NCI-H1930 (cell line): Measurements from ENCODE around the gene GGT5.
"Not testable (repeated sequence)": the region's sequence is repeated elsewhere in the genome, so short reads cannot be mapped to it uniquely, and the experiment has no call there.

Experiments
- DNase-seq, 2 experiments: peaks; one replicate each; lab custom pipeline; 2025; lab: John Stamatoyannopoulos, UW

Gene GGT5

GRCh38 chr22:24263479-24263878, 18.6 kb upstream of the GGT5 start:
- not testable (repeated sequence) for DNase-seq

GRCh38 chr22:24262185-24262749, 17.4 kb upstream of the GGT5 start:
- not testable (repeated sequence) for DNase-seq

- peak; percentile 23 to 41 for DNase-seq
These were observed 14.6 kb upstream of the GGT5 start for GRCh38 chr22:24259459-24259858.

DNA sequence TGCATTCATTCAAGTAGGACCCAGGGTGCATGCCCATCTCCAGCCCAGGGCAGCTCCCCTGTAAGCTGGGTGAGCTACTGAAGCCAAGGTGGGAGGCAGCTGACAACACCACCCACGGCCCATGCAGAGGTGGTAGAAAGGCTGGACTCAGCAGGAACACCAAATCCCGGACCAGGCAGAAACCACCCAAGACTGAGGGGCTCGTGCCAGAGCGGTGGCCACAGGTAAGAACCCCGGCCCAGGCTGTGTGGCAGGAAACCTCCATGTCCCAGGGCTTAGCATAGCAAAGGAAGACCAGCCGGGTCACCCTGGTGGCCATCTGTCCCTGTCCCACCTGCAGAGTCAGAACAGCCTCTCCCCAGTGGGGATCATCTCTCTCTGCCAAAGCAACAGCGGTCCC, 11.9 kb upstream of the GGT5 start:
- DNase-seq, result not testable (repeated sequence)

DNA sequence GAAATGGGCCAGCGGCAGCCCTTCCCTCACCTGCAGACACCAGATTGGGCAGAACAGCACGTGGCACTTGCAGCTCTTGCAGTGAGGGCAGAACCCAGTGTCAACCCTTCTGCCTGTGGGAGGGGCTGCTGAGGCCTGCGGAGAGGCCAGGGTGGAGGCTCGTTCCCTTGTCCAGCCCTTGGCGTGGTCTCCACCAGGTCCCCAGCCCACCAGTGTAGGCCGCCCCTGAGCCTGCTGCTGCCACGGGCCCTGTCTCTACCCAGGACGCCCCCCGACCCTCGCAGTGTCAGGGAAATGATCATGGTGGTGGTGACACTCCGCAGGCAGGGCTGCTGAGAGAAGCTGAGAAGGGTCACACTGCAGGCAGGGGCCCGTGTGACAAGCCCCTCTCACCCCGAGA, 11.3 kb upstream of the GGT5 start:
- not testable (repeated sequence) for DNase-seq

GRCh38 chr22:24253126-24253525, 8.2 kb upstream of the GGT5 start:
- not testable (repeated sequence) for DNase-seq

DNA sequence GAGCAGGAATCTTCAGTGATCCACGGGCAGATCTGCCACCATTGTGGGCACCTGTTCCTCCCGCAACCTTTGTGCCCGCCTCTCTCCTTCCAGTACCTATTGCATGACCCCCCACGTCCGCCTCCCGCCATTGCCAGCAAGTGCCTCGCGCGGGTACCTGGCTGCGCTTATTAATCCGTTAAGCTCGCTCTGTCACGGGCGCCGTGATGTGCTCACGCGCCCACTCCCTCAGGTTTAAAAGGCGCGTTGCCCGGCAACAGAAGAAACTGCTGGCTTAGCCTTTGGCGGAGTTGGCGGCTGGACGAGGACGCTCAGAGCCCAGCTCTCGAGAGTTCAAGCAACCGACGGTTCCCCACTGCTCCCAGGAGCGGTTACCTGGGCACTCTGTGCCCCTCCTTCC, 6.4 kb upstream of the GGT5 start:
- not testable (repeated sequence) for DNase-seq

DNA sequence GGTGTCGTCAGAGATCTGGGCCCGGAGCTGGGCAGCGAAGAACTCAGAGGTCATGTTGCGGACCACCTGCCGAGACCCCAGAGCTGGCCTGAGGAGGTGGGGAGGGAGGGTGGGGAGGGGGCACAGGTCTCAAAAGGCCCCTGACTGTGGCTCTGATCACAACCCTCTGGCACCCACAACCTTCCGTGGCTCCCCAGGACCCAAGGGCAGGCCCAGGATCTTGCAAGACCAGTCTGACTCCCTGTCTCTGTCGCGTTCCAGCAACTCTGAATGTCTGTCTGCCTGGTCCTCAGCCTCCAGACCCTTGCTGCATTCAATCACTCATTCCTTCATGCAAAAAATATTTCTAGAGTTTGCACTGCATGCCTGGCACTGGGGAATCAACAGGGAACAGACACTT, 4.5 kb upstream of the GGT5 start:
- not testable (repeated sequence) for DNase-seq

- not testable (repeated sequence) for DNase-seq
These were observed 3.7 kb upstream of the GGT5 start for GRCh38 chr22:24248611-24249010.

GRCh38 chr22:24247564-24248344, 2.9 kb upstream of the GGT5 start:
- DNase-seq, result peak; percentile 19 to 56

GRCh38 chr22:24247011-24247507, 2.2 kb upstream of the GGT5 start:
- no peak for DNase-seq

DNA sequence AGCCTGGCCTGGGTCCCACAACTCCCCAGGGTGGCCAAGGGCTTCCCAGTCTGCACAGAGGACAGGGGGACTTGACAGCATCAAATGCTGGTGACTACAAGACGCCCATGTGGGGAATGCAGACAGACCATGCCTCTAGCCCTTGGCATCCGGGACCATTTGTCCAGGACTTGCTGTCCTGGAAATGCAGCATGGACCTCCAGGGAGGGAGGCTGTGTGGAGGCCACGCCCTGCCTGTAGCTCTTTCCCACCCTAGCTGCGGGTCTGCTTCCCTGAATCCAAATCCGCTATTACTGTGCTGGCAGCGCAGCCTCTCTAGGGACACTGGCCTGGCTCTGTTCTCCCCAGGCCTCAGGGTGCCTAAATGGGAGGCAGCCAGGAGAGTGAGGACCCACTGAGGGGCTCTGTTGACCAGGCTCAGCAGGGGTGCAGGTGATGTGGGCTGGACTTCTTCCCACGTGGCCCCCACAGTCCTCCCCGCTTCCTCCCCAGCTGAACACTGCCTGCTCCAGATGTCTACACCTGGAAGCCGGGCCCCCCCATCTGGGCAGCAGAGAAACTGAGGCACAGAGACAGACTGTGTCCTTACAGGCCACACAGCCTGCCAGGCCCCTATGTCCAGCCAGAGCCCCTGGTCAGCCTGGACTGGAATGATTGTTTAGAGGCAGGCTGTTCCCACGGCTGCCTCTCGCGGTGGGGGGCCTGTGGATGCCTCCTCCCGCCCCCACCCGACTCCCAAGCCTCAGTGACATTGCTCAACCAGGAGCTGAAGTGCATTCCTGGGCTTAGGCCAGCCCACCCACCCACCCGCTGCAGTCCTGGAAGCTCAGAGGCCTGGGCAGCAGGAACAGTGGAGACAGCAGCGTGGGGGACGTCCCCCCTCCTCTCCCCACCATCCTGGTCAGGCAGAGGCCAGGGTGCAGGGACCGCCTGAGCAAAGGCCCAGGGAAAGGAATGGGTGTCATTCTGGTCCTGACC, 991 bp upstream of the GGT5 start:
- DNase-seq, result not testable (repeated sequence)

- DNase-seq, result no peak
These were observed 616 bp downstream of the GGT5 start for GRCh38 chr22:24244144-24244787.

DNA sequence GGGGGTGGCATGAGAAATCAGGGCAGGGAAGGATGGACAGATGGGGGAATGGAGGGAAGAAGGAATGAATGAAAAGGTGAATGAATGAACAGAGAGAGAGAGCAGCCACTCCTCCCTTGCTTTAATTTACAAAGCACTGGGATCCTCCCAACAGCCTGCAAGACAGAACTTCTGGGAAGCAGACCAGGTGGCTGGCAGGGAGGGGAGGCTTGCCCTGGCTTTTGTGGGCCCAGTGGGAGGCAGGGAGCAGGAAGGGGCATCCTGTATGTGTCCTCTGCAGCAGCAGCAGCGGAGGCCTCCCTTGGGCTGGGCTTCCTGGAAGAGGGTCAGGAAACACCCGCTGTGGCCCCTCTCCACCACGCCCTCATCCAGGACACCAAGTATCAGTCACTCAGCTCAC, 1.5 kb downstream of the GGT5 start:
- DNase-seq, result not testable (repeated sequence)

DNA sequence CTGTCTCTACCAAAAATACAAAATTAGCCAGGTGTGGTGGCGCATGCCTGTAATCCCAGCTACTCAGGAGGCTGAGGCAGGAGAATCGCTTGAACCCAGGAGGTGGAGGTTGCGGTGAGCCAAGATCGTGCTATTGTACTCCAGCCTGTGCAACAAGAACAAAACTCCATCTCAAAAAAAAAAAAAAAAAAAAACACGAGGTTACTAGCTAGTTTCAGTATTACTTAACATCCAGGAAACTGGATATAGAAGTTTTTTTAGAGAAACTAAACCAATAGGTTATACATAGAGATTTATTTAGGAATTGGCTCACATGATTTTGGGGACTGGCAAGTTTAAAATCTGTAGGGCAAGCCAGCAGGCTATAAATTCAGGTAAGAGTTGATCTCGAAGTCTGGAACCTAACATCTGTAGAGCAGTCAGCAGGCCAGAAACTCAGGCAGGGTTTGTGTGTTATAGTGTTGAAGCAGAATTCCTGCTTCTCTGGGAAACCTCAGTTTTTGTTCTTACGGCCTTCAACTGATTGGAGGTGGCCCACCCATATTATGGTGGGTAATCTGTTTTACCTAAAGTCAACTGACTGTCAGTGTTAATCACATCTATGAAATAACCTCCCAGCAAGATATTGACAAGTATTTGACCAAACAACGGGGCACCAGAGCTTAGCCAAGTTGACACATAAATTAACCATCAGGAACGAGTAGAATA, 3.7 kb downstream of the GGT5 start:
- not testable (repeated sequence) for DNase-seq

DNA sequence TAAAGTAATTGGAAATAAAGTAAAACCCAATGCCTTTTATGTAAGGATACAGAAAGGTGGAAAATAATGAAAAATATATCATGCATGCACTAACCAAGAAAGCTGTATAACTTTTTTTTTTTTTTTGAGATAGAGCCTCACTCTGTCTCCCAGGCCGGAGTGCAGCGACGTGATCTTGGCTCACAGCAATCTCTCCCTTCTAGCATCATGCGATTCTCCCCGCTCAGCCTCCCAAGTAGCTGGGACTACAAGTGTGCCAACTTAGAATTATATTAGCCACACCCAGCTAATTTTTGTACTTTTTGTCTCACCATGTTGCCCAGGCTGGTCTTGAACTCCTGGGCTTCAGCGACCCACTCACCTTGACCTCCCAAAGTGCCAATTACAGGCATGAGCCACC, 4.5 kb downstream of the GGT5 start:
- DNase-seq, result no peak

DNA sequence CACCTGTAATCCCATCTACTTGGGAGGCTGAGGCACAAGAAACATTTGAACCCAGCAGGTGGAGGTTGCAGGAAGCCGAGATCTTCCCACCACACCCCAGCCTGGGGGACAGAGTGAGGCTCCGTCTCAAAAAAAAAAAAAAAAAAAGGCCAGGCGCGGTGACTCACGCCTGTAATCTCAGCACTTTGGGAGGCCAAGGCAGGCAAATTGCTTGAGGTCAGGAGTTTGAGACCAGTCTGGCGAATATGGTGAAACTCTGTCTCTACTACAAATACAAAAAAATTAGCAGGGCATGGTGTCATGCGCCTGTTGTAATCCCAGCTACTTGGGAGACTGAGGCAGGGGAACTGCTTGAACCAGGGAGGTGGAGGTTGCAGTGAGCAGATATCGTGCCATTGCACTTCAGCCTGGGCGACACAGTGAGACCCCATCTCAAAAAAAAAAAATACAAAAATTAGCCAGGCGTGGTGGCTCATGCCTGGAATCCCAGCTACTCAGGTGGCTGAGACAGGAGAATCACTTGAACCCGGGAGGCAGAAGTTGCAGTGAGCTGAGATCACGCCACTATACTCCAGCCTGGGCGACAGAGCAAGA, 6.7 kb downstream of the GGT5 start:
- not testable (repeated sequence) for DNase-seq

DNA sequence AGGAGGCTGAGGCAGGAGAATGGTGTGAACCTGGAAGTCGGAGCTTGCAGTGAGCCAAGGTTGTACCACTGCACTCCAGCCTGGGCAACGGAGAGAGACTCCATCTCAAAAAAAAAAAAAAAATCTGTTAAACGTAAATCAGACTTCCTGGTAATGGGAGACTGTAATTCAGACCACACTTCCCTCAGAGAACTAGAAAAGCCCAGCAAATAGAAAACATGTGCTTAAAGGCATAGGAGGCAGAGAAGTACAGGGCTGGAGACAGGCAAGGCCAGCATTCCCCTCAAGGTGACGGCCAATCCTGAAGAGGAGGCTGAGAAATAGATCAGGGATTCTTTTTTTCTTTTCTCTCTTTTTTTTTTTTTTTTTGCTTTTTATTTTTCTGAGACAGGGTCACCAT, 8.2 kb downstream of the GGT5 start:
- DNase-seq, result no peak

GRCh38 chr22:24235315-24235714, 9.6 kb downstream of the GGT5 start:
- no peak for DNase-seq

- no peak for DNase-seq
These were observed 11.1 kb downstream of the GGT5 start for GRCh38 chr22:24233816-24234215.

GRCh38 chr22:24233235-24233634, 11.6 kb downstream of the GGT5 start:
- no peak for DNase-seq
